Measurements from ENCODE around the gene GIMAP5.

DNA sequence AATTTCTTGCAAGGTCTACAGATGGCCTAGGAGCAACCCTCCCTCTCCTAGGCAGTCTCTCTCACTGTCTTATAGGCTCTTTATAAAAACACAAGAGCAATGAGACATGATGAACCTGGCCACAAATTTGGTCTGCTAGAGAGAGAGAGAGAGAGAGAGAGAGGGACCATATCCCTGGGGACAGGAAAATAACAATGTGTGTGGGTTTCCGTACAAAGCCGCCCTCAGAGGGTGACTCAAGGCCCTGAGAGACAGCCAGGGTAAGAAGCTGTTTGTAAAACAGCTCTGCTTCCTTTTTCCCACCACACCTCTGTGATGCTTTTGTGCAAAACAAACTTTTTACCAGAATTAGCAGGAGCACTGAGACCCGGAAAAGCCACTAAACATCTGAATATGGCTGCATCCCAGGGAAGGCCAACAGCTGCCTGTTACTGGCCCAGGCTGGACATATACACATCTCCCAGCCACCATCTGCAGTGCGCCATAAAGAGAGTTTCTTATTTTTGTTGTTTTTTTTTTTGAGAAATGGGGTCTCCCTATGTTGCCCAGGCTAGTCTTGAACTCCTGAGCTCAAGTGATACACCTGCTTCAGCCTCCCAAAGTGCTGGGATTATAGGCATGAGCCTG is 18.4 kb downstream of the GIMAP5 start:
- TF ChIP-seq, protein P1, sequence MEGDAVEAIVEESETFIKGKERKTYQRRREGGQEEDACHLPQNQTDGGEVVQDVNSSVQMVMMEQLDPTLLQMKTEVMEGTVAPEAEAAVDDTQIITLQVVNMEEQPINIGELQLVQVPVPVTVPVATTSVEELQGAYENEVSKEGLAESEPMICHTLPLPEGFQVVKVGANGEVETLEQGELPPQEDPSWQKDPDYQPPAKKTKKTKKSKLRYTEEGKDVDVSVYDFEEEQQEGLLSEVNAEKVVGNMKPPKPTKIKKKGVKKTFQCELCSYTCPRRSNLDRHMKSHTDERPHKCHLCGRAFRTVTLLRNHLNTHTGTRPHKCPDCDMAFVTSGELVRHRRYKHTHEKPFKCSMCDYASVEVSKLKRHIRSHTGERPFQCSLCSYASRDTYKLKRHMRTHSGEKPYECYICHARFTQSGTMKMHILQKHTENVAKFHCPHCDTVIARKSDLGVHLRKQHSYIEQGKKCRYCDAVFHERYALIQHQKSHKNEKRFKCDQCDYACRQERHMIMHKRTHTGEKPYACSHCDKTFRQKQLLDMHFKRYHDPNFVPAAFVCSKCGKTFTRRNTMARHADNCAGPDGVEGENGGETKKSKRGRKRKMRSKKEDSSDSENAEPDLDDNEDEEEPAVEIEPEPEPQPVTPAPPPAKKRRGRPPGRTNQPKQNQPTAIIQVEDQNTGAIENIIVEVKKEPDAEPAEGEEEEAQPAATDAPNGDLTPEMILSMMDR (conservative IDR thresholded peaks at IDR 0.05; ENCODE audit: low read depth, low read length), result no peak
- TF ChIP-seq EZH2 (IDR thresholded peaks at IDR 0.05; ENCODE audit: low read length, unreplicated experiment), result no peak
- no peak for TF ChIP-seq EZH2phosphoT487 (IDR thresholded peaks at IDR 0.05; ENCODE audit: borderline replicate concordance, low read length)
